Measurements from ENCODE around the gene RGS6.

The RGS6 gene

GRCh38 chr14:72559202-72559601 lies 627.0 kb downstream of the RGS6 start:
- Histone ChIP-seq H3F3A (ENCODE audit: insufficient read depth, low read length) (no peaks in the 10 kb centered on the region), H3K4me3 (ENCODE audit: low read depth, low read length, poor library complexity, severe bottlenecking) (no peak overlapping the region), H3K36me3 (ENCODE audit: insufficient read depth, low read length) (no peaks in the 10 kb centered on the region), H3K27me3 (ENCODE audit: insufficient read depth, low read length) (no peaks in the 10 kb centered on the region), H3K4me1 (ENCODE audit: insufficient read depth, low read length, severe bottlenecking) (no peaks in the 10 kb centered on the region), H3K27ac (ENCODE audit: low read depth, low read length, poor library complexity, severe bottlenecking) (no peak overlapping the region), H2AFZ (ENCODE audit: low read length) (no peak overlapping the region), H3K4me2 (ENCODE audit: low read length) (no peak overlapping the region), H3K9me2 (ENCODE audit: low read depth, low read length) (no peaks in the 10 kb centered on the region), H3K79me2 (ENCODE audit: insufficient read depth, low read length) (no peaks in the 10 kb centered on the region), H4K20me1 (ENCODE audit: insufficient read depth, low read length) (no peaks in the 10 kb centered on the region), H3K9ac (ENCODE audit: low read length) (no peak overlapping the region), H3K9me3 (ENCODE audit: low read length) (no peaks in the 10 kb centered on the region)
- TF ChIP-seq, protein P1, sequence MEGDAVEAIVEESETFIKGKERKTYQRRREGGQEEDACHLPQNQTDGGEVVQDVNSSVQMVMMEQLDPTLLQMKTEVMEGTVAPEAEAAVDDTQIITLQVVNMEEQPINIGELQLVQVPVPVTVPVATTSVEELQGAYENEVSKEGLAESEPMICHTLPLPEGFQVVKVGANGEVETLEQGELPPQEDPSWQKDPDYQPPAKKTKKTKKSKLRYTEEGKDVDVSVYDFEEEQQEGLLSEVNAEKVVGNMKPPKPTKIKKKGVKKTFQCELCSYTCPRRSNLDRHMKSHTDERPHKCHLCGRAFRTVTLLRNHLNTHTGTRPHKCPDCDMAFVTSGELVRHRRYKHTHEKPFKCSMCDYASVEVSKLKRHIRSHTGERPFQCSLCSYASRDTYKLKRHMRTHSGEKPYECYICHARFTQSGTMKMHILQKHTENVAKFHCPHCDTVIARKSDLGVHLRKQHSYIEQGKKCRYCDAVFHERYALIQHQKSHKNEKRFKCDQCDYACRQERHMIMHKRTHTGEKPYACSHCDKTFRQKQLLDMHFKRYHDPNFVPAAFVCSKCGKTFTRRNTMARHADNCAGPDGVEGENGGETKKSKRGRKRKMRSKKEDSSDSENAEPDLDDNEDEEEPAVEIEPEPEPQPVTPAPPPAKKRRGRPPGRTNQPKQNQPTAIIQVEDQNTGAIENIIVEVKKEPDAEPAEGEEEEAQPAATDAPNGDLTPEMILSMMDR (IDR thresholded peaks at IDR 0.05; ENCODE audit: low read length), result no peak
- TF ChIP-seq EZH2 (IDR thresholded peaks at IDR 0.05; ENCODE audit: borderline replicate concordance, low read length), result no peak

GRCh38 chr14:72559669-72560255 lies 627.5 kb downstream of the RGS6 start:
- Histone ChIP-seq H3K4me3 (ENCODE audit: low read depth, low read length, poor library complexity, severe bottlenecking) (no peak overlapping the region), H2AFZ (ENCODE audit: low read length) (no peak overlapping the region), H3K9me2 (ENCODE audit: low read depth, low read length) (no peaks in the 10 kb centered on the region), H3K4me1 (ENCODE audit: insufficient read depth, low read length, severe bottlenecking) (no peaks in the 10 kb centered on the region), H4K20me1 (ENCODE audit: insufficient read depth, low read length) (no peaks in the 10 kb centered on the region), H3K9ac (ENCODE audit: low read length) (no peak overlapping the region), H3K27me3 (ENCODE audit: insufficient read depth, low read length) (no peaks in the 10 kb centered on the region), H3K79me2 (ENCODE audit: insufficient read depth, low read length) (no peaks in the 10 kb centered on the region), H3K9me3 (ENCODE audit: low read length) (no peaks in the 10 kb centered on the region), H3K4me2 (ENCODE audit: low read length) (no peak overlapping the region), H3K36me3 (ENCODE audit: insufficient read depth, low read length) (no peaks in the 10 kb centered on the region), H3F3A (ENCODE audit: insufficient read depth, low read length) (no peaks in the 10 kb centered on the region), H3K27ac (ENCODE audit: low read depth, low read length, poor library complexity, severe bottlenecking) (no peak overlapping the region)
- TF ChIP-seq EZH2 (IDR thresholded peaks at IDR 0.05; ENCODE audit: borderline replicate concordance, low read length), result no peak
- TF ChIP-seq, protein P1 (IDR thresholded peaks at IDR 0.05; ENCODE audit: low read length), result no peak

DNA sequence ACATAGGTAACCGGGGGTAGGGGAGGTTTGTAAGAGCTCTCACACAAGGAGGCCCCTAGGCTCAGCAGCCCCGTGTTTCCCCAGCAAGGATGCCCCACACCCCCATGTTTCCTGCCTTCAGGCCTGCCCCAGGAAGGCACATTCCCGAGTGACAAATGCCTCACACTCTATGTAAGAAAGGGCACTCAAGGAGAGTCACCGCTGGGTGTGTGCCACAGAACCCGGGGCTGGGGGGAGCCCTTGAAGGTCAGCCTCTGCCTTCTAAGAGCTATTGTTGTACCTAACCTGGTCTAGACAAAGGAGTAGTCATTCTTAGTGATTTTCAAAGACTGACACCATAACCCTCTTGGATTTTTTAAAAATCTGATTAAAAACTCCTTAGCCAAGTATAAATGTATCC lies 628.1 kb downstream of the RGS6 start:
- Histone ChIP-seq H3F3A (ENCODE audit: insufficient read depth, low read length) (no peaks in the 10 kb centered on the region), H4K20me1 (ENCODE audit: insufficient read depth, low read length) (no peaks in the 10 kb centered on the region), H3K4me1 (ENCODE audit: insufficient read depth, low read length, severe bottlenecking) (no peaks in the 10 kb centered on the region), H3K79me2 (ENCODE audit: insufficient read depth, low read length) (no peaks in the 10 kb centered on the region), H3K27ac (ENCODE audit: low read depth, low read length, poor library complexity, severe bottlenecking) (no peak overlapping the region), H3K9me3 (ENCODE audit: low read length) (no peaks in the 10 kb centered on the region), H3K36me3 (ENCODE audit: insufficient read depth, low read length) (no peaks in the 10 kb centered on the region), H3K9me2 (ENCODE audit: low read depth, low read length) (no peaks in the 10 kb centered on the region), H3K9ac (ENCODE audit: low read length) (no peak overlapping the region), H2AFZ (ENCODE audit: low read length) (no peak overlapping the region), H3K27me3 (ENCODE audit: insufficient read depth, low read length) (no peaks in the 10 kb centered on the region), H3K4me2 (ENCODE audit: low read length) (no peak overlapping the region), H3K4me3 (ENCODE audit: low read depth, low read length, poor library complexity, severe bottlenecking) (no peak overlapping the region)
- no peak for TF ChIP-seq EZH2 (IDR thresholded peaks at IDR 0.05; ENCODE audit: borderline replicate concordance, low read length)
- TF ChIP-seq, protein P1 (IDR thresholded peaks at IDR 0.05; ENCODE audit: low read length), result no peak

Measured in OCI-LY1 (cell line).